Right lobe of liver (tissue), 4 donors: ENCODE results near the gene FMN1.

Experiments
- POLR2A ChIP-seq: fragments of 450-650 bp; IDR thresholded peaks from one replicate; pipeline ENCODE4 v1.6.1; 2017; ENCODE audit warnings: antibody characterized with exemption, mild to moderate bottlenecking
- TF ChIP-seq, protein P1 (sequence below), 4 donors: fragments of 200-600 bp in 3 of 4; fragments of 450-650 bp in 1 of 4; IDR thresholded peaks; one replicate each; pipeline versions ENCODE4 v1.5.1 to v1.8.0; 2016 to 2022; ENCODE audit warnings: antibody characterized with exemption in 4 of 4, mild to moderate bottlenecking in 2 of 4
- donor health status: DM: no; HTN: no; CAD: no.
- donor health status: DM: no; HTN: no; CAD: no.
- donor health status: DM: no; HTN: yes; CAD: no.

DNA sequence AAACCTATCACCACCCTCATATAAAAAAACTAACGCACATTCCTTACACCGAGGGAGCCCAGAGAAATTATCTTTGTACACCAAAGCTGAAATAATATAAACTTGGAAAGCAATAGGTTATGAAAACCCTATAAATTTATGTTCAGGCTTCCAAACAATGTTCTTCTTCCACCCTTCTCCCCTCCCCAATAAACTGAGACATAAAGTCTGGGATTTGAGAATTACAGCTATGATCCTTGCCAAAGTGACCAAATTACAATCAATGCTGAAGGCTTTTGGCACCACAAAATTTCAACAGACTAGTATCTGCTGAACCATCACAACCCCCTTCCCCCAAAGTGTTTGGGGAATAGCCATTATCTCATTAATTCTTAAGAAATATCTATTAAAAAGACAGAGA is 237.8 kb downstream of the FMN1 start:
- TF ChIP-seq, protein P1, sequence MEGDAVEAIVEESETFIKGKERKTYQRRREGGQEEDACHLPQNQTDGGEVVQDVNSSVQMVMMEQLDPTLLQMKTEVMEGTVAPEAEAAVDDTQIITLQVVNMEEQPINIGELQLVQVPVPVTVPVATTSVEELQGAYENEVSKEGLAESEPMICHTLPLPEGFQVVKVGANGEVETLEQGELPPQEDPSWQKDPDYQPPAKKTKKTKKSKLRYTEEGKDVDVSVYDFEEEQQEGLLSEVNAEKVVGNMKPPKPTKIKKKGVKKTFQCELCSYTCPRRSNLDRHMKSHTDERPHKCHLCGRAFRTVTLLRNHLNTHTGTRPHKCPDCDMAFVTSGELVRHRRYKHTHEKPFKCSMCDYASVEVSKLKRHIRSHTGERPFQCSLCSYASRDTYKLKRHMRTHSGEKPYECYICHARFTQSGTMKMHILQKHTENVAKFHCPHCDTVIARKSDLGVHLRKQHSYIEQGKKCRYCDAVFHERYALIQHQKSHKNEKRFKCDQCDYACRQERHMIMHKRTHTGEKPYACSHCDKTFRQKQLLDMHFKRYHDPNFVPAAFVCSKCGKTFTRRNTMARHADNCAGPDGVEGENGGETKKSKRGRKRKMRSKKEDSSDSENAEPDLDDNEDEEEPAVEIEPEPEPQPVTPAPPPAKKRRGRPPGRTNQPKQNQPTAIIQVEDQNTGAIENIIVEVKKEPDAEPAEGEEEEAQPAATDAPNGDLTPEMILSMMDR (IDR thresholded peaks at IDR 0.05) = no peak
- TF ChIP-seq POLR2A = no peak
